ENCODE data around the gene GSE1.

GRCh38 chr16:85665373-85665740, 52.2 kb downstream of the GSE1 start:
- TF ChIP-seq CTCF (conservative IDR thresholded peaks at IDR 0.05), result no peak
- no peak for TF ChIP-seq ZFX (IDR thresholded peaks at IDR 0.05)

Measured in C4-2B (cell line).